ENCODE measurements around the gene ZNF234.

- no peak for TF ChIP-seq POLR2A (IDR thresholded peaks at IDR 0.05)
- TF ChIP-seq, protein P1, sequence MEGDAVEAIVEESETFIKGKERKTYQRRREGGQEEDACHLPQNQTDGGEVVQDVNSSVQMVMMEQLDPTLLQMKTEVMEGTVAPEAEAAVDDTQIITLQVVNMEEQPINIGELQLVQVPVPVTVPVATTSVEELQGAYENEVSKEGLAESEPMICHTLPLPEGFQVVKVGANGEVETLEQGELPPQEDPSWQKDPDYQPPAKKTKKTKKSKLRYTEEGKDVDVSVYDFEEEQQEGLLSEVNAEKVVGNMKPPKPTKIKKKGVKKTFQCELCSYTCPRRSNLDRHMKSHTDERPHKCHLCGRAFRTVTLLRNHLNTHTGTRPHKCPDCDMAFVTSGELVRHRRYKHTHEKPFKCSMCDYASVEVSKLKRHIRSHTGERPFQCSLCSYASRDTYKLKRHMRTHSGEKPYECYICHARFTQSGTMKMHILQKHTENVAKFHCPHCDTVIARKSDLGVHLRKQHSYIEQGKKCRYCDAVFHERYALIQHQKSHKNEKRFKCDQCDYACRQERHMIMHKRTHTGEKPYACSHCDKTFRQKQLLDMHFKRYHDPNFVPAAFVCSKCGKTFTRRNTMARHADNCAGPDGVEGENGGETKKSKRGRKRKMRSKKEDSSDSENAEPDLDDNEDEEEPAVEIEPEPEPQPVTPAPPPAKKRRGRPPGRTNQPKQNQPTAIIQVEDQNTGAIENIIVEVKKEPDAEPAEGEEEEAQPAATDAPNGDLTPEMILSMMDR (IDR thresholded peaks at IDR 0.05): no peak
Observed at GRCh38 chr19:44111910-44112463, 29.4 kb upstream of the ZNF234 start.

Measured in lower leg skin (tissue), 3 donors.